HG02885 (cell line): ENCODE data around the gene GSTP1.
"Not testable (repeated sequence)": the region's sequence is repeated elsewhere in the genome, so short reads cannot be mapped to it uniquely, and the experiment has no call there.

Experiments
- ATAC-seq: cut with Tn5 transposase; IDR thresholded peaks from one replicate; pipeline ENCODE4 v1.9.1; 2021; ENCODE audit warnings: mild to moderate bottlenecking; ENCODE audit not compliant: unreplicated experiment, poor library complexity

The GSTP1 gene

DNA sequence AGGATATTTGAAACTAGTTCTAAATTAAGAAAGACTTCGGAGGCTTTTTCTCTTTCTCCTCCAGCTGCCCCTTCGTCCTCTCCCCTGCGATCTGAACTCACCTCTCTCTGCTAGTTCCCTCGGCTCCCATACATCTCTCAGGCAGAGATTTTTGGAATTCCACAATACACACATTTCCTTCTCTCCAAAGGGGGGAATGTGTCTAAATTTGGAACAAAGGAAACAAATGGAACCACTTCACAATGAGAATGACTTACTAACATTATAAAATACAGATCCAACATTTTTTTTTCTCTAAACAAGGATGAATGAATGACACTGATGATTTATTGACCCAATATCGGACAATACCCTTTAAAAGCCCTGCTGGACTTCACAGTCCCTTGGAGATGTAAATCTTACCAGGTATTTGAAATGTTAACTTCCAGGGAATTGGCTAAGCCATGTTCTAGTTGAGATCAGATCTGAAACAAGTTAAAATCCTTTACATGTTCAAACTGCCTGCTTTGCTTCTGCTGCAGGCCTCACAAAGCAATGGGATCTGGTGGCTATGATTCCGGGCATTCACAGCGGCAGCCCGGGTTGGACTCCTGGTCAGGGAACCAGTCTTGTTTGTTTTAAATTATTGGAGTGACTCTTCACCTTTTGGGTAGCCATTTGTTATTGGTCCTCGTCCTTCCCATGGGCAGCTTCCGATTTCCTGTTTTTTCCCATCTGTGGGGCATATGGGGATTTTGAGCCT is 20.5 kb upstream of the GSTP1 start:
- ATAC-seq = no peak

DNA sequence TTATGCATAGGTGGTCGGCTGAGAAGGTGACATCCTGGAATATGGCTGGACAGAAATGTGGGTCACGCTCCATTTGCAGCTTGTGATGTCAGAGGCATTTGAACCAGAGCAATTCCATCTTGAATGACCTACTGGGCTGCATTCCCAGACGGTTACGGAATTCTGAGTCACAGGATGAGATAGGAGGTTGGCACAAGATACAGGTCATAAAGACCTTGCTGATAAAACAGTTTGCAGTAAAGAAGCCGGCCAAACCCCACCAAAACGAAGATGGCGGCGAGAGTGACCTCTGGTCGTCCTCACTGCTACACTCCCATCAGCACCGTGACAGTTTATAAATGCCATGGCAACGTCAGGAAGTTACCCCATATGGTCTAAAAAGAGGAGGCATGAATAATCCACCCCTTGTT is 19.9 kb upstream of the GSTP1 start:
- ATAC-seq = not testable (repeated sequence)

DNA sequence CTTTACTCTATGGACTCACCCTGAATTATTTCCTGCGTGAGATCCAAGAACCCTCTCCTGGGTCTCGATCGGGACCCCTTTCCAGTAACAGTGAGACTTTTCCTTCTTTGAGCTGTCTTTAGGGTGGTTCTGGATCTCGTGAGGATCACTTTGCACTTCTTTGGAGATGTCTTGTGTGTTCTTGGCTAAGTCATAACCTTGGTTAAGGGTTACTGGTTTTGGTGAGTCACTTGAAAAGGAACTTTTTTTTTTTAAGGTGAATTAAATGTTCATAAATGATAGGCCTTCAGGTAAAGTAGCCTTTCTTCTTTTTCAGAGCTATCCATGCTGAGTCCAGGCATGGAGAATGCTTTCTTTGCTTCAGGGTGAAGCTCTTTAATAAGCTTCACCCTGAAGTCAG is 19.4 kb upstream of the GSTP1 start:
- no peak for ATAC-seq

DNA sequence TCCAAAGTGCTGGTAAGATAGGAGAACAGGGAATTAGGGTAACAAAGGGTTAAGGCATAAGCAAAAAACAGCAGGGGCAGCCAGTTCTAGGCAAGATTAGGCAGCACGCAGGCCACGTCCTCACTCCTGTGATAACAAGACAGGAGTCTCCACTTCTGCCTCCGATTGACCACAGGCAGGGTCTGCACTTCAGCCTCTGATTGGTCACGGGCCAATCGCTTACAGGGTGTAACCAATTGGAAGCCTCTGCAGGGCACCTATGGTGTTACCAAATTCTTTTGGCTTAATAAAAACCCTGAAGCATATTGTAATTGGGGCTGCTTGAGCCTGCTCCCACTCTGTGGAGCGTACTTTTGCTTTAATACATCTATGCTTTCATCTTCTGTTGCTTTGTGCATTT is 12.2 kb upstream of the GSTP1 start:
- ATAC-seq = no peak

DNA sequence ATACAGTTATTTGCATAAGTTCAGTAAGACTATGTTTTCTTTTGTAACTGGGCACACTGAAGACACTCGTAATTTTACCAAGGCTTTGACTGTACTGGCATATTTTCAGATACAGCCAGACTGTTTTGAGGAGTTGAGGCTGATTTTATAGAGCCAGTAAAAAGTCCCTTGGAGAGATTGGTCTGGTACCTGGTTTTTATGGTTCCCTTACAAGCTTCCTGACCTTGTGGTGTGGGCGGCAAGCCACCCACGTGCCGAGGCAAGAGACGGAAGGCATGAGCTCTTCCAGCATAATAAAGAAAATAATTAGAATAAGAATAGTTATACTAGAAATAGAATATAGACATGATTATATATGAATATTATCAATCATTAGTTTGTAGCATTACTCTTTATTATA is 11.3 kb upstream of the GSTP1 start:
- ATAC-seq = no peak

DNA sequence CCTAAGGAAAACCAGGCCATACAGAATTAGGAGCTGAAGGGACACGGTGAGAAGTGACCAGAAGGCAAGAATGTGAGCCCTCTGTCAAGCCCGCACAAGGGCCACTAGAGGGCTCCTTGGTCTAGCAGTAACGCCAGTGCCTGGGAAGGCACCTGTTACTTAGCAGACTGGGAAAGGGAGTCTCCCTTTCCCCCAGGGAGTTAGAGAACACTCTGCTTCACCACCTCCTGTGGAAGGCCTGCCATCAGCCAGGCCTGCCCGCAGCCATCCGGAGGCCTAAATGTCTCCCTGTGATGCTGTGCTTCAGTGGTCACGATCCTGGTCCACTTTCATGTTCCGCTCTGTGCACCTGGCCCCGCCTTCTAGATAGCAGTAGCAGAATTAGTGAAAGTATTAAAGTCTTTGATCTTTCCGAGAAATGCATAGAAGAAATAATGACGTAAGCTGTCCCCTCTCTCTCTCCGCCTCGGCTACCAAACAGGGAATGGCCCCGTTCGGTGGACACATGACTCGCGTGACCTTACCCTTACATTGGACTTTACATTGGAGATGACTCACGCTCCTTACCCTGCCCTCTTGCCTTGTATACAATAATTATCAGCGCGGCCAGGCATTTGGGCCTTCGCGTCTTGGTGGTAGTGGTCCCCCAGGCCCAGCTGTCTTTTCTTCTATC is 10.7 kb upstream of the GSTP1 start:
- no peak for ATAC-seq

DNA sequence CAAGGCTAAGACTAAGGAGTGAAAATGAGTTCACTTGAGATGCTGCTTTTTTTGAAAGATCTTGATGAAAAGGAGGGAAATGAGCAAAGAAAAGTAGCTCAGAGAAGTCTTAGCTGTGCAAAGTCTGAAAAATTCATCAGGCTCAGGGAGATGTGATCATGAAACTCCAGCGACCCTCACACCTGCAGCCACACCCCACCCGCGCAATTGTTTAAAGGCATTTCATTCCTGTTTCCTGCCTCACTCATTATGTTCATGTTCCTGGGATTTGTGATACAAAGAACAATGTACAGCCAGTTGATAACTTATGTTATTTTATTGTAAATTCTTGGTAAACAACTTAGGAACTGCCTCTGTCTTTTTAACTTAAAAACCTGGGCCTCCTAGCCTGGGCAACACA is 8.7 kb upstream of the GSTP1 start:
- no peak for ATAC-seq

DNA sequence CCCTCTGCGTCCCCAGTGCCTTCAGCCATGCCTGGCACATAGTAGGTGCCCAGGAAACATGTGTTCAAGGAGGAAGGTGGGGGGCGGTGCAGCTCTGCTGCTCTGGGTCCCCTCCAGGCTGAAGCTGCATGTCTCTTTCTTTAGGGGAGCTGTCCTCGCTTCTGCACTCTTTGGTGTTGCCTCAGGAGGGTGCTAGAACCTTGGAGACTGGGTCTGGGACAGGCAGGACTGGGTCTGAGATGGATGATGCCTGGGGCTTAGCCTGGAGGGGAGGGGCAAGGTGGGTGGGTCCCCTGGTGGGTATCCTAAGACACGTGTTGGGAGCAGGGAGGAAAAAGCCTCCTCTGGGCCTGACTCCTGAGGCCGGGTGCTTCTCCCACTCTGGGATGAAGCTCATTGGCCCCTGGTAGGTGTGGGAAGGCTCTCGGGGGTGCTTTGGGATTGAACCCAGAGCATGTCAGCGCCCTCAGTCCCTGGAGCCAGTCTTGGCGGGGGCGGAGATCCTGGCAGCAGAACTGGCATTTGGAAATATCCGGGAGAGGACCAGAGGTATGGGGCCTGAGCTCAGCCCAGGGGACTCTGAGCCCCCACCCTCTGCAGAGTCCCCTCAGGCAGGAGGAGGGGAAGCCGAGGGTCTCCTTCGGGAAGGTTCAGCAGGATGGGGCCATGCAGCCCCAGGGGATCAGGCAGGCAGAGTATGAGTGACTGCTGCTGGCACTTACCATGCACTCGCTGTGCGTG is 6.7 kb upstream of the GSTP1 start:
- no peak for ATAC-seq

DNA sequence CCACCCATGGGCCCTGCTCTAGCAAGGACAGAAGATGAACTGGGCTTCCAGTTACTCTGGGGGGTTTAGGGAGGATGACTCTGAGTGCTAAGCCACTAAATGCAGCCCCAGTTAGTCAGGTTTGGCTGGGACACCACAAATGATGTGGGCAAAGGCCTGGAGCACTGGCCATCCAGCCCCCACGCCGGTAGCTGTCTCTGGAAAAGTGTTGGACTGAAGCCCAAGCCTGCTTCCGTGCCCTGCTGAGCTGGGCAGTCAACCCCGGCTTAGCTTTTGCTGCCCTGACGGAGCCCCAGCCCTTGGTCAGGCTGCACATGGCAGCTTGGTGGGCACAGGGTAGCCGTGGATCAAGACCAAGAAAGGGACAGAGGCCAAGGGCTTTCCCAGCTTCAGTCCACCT is 5.7 kb upstream of the GSTP1 start:
- no peak for ATAC-seq

DNA sequence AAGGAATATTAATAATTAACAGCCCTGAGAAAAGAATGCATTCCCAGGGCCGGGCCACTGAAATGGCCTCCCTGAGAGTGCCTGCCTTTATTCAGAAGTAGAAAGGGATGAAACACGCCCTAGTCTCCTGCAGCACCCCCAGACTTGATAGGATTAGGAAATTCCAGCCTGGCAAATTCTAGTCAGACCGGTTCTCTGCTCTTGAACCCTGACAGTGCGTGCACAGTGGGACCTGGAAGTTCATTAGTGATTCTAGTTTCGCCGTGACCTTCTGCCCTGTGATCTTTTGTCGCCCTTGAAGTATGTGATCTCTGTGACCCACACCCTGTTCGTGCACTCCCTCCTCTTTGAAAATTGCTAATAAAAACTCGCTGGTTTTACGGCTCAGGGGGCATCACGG is 2.1 kb upstream of the GSTP1 start:
- no peak for ATAC-seq

DNA sequence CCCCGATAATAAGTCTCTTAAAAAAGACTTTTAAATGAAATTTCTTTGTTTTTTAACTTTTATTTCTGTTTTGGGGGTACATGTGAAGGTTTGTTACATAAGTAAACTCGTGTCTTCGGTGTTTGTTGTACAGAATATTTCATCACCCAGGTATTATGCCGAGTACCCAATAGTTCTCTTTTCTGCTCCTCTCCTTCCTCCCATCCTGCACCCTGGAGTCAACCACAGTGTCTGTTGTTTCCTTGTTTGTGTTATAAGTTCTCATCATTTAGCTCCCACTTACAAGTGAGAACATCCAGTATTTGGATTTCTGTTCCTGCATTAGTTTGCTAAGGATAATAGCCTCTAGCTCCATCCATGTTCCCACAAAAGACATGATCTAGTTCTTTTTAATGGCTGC is 1.6 kb upstream of the GSTP1 start:
- no peak for ATAC-seq

DNA sequence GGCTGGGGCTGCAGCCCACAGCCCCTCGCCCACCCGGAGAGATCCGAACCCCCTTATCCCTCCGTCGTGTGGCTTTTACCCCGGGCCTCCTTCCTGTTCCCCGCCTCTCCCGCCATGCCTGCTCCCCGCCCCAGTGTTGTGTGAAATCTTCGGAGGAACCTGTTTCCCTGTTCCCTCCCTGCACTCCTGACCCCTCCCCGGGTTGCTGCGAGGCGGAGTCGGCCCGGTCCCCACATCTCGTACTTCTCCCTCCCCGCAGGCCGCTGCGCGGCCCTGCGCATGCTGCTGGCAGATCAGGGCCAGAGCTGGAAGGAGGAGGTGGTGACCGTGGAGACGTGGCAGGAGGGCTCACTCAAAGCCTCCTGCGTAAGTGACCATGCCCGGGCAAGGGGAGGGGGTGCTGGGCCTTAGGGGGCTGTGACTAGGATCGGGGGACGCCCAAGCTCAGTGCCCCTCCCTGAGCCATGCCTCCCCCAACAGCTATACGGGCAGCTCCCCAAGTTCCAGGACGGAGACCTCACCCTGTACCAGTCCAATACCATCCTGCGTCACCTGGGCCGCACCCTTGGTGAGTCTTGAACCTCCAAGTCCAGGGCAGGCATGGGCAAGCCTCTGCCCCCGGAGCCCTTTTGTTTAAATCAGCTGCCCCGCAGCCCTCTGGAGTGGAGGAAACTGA is 731 bp downstream of the GSTP1 start:
- ATAC-seq = no peak

DNA sequence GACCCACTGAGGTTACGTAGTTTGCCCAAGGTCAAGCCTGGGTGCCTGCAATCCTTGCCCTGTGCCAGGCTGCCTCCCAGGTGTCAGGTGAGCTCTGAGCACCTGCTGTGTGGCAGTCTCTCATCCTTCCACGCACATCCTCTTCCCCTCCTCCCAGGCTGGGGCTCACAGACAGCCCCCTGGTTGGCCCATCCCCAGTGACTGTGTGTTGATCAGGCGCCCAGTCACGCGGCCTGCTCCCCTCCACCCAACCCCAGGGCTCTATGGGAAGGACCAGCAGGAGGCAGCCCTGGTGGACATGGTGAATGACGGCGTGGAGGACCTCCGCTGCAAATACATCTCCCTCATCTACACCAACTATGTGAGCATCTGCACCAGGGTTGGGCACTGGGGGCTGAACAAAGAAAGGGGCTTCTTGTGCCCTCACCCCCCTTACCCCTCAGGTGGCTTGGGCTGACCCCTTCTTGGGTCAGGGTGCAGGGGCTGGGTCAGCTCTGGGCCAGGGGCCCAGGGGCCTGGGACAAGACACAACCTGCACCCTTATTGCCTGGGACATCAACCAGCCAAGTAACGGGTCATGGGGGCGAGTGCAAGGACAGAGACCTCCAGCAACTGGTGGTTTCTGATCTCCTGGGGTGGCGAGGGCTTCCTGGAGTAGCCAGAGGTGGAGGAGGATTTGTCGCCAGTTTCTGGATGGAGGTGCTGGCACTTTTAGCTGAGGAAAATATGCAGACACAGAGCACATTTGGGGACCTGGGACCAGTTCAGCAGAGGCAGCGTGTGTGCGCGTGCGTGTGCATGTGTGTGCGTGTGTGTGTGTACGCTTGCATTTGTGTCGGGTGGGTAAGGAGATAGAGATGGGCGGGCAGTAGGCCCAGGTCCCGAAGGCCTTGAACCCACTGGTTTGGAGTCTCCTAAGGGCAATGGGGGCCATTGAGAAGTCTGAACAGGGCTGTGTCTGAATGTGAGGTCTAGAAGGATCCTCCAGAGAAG is 1.6 kb downstream of the GSTP1 start:
- no peak for ATAC-seq

DNA sequence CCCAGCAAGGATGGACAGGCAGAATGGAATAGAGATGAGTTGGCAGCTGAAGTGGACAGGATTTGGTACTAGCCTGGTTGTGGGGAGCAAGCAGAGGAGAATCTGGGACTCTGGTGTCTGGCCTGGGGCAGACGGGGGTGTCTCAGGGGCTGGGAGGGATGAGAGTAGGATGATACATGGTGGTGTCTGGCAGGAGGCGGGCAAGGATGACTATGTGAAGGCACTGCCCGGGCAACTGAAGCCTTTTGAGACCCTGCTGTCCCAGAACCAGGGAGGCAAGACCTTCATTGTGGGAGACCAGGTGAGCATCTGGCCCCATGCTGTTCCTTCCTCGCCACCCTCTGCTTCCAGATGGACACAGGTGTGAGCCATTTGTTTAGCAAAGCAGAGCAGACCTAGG is 2.3 kb downstream of the GSTP1 start:
- no peak for ATAC-seq

DNA sequence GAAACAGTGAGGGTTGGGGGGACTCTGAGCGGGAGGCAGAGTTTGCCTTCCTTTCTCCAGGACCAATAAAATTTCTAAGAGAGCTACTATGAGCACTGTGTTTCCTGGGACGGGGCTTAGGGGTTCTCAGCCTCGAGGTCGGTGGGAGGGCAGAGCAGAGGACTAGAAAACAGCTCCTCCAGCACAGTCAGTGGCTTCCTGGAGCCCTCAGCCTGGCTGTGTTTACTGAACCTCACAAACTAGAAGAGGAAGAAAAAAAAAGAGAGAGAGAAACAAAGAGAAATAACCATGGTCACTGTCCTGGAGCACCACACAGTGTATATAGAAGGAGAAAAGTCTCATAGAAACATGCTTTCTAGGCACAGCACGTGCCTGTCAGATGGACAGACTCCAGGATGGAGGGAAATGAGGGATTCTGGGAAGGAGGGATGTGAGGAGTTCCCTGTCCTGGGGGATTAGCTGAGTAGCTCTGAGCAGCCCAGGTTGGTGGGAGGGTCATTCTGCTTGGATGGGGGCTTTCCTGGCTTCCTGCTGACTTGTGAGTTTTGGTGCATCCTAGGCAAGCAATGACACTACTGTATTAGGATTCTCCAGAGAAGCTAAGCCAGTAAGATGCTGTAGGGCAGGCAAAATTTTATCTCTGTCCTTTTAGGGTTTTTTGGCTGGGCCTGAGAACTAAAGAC is 3.1 kb downstream of the GSTP1 start:
- no peak for ATAC-seq

DNA sequence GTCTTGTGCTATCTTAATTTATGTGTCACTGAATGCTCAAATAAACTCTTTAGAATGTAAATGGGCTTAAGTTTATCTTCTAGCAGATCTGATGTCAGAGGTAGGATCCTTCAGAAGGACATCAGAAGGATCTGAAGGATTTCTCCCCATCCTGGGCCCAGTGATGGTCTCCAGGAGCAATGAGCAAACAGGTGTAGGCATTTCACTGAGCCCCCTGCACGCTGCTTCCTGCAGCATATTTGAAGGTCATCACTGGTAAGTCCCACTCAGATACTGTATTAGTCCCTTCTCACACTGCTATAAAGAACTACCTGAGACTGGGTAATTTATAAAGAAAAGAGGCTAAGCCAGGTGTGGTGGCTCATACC is 4.5 kb downstream of the GSTP1 start:
- ATAC-seq = peak; percentile 14

DNA sequence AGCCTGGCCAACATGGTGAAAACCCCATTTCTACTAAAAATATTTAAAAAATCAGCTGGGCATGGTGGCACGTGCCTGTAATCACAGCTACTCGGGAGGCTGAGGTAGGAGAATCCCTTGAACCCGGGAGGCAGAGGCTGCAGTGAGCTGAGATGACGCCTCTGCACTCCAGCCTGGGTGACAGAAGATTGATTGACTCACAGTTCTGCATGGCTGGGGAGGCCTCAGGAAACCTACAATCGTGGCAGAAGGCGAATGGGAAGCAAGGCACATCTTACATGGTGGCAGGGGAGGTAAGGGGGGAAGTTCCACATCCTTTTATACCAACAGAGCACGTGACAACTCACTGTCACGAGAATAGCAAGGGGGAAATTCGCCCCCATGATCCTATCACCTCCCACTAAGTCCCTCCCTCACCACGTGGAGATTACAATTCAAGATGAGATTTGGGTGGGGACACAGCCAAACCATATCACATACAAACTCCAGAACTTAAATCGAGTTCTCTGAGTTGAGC is 5.3 kb downstream of the GSTP1 start:
- not testable (repeated sequence) for ATAC-seq

DNA sequence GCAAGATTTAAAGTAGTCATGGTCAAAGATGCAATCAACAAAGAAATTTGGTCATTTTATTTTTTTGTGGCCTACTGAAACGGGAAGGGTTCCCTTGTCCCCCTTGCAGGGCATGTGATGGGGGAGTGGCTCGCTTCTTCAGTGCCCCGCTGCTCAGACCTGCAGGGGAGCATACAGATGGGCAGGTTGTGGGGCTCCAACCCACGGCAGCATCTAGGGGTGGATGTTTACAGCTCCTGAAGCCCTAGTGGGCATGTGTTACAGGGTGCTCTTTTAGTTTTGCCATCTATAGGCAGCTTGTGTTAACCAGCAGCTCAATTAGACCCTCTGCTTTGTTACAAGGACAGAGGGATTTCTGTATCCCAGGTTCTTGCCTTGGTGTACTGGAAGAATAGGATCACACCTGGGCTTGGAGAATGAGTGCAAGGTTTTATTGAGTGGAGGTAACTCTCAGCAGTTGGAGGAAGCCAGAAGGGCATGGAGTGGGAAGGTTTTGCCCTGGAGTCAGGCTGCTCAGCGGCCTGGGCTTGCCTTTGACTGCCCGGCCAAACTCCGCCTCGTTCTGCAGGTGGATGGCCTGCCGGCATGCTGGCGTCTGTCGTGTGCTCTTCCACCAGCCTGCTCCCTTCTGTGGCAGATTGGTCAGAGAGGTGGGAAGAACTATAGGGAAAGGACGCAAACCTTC is 9.4 kb downstream of the GSTP1 start:
- no peak for ATAC-seq

DNA sequence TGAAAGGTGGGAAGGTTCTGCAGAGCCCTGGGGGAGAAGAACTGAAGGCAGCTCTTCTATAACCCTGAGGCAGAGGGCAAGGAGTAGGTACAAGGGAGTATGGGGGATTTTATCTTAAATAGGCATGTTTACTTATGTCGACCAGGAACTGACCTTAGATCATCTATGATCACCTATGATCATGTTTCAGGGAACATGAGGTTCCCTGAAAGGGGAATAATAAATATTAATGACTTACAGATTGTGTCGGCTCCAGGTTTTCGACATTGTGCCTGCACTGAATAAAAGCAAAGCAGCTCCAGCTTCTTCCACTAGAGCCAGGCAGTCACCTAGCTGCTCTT is 9.9 kb downstream of the GSTP1 start:
- no peak for ATAC-seq
